Hematopoietic multipotent progenitor cell treated with erythropoietin and hydrocortisone succinate and interleukin-3 and kit ligand, for 17 days (in vitro differentiated cells): ENCODE data around the gene MYEF2.

Experiments
- DNase-seq: peaks from one replicate; pipeline ENCODE4 v3.0.0-alpha.2; 2015; ENCODE audit warnings: low spot score

Gene MYEF2

GRCh38 chr15:48086576-48086975 is 91.5 kb downstream of the MYEF2 start:
- no peak for DNase-seq

DNA sequence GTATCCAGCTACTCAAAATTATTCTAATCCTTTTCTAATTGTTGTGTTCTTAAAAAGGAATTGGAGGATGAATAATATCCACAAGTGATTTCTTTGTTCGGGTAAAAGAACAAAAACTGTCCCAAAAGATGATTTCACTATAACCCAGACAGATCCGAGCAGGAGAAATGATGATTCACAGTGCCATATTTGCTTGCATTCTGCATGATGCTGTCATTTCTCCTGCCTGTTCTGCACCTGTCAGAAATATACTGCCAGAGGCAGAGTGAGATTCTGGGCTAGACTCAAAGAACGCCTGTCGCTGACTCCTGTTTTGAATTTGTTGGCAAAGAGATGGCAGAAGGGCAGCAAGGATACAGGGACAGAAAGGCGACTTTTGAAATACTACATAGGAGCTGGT is 92.0 kb downstream of the MYEF2 start:
- DNase-seq, result no peak

- DNase-seq, result no peak
These were observed 92.5 kb downstream of the MYEF2 start for GRCh38 chr15:48085591-48085930.

GRCh38 chr15:48084759-48085590 is 93.1 kb downstream of the MYEF2 start:
- DNase-seq, result no peak
